Osteocyte (in vitro differentiated cells): ENCODE results near the gene CBLB. TPM values are rescaled to one million over a fixed set of nuclear protein-coding genes. Genes with fewer than 3 reads are reported as not detected.

ENCODE experiments used
- DNase-seq: peaks from one replicate; pipeline ENCODE4 v3.0.0; 2021; ENCODE audit warnings: mixed read lengths; ENCODE audit not compliant: unreplicated experiment; ENCODE audit errors: extremely low spot score
- H3K27ac Mint-ChIP-seq: one replicate; pipeline ENCODE4 v1.8.0; 2021; ENCODE audit warnings: mild to moderate bottlenecking, mixed read lengths; ENCODE audit not compliant: unreplicated experiment
- H3K27me3 Mint-ChIP-seq: one replicate; pipeline ENCODE4 v1.8.0; 2021; ENCODE audit warnings: mixed read lengths; ENCODE audit not compliant: unreplicated experiment
- H3K36me3 Mint-ChIP-seq: one replicate; pipeline ENCODE4 v1.8.0; 2021; ENCODE audit warnings: mixed read lengths; ENCODE audit not compliant: unreplicated experiment
- H3K4me1 Mint-ChIP-seq: one replicate; pipeline ENCODE4 v1.8.0; 2021; ENCODE audit warnings: mixed read lengths; ENCODE audit not compliant: unreplicated experiment
- H3K4me3 Mint-ChIP-seq: one replicate; pipeline ENCODE4 v1.8.0; 2021; ENCODE audit warnings: mild to moderate bottlenecking, moderate library complexity, mixed read lengths; ENCODE audit not compliant: unreplicated experiment
- H3K9me3 Mint-ChIP-seq: one replicate; pipeline ENCODE4 v1.8.0; 2021; ENCODE audit warnings: mixed read lengths; ENCODE audit not compliant: unreplicated experiment
- CTCF ChIP-seq: fragments of 200-600 bp; sonication (generic); IDR thresholded peaks from 2 replicates; pipeline ENCODE4 v1.5.0; 2021; ENCODE audit warnings: antibody characterized with exemption, mild to moderate bottlenecking, moderate library complexity
- total RNA-seq: library from RNA; stranded (reverse); gene quantifications from 2 replicates; pipeline ENCODE4 v1.2.1, GENCODE V29; 2021

Gene CBLB
- total RNA-seq, 1 donor from 2014 or later = 28.8 TPM

- H3K4me1 Mint-ChIP-seq = no peaks in the 10 kb centered on the region
- no peak overlapping the region for H3K4me3 Mint-ChIP-seq
Measured at GRCh38 chr3:105885256-105885655, 16.4 kb upstream of the CBLB start.

GRCh38 chr3:105883798-105884377, 15.1 kb upstream of the CBLB start:
- Mint-ChIP-seq H3K4me3 (no peak overlapping the region), H3K36me3 (no peaks in the 10 kb centered on the region), H3K27ac (no peak overlapping the region), H3K27me3 (no peaks in the 10 kb centered on the region), H3K9me3 (no peaks in the 10 kb centered on the region), H3K4me1 (no peaks in the 10 kb centered on the region)
- no peak for TF ChIP-seq CTCF
- no peak for DNase-seq

More at GRCh38 chr3:105885256-105885655, 16.4 kb upstream of the CBLB start:
- no peak for DNase-seq
- Mint-ChIP-seq H3K36me3 (no peaks in the 10 kb centered on the region), H3K27ac (no peak overlapping the region), H3K27me3 (no peaks in the 10 kb centered on the region), H3K9me3 (no peaks in the 10 kb centered on the region)
- TF ChIP-seq CTCF = no peak

- Mint-ChIP-seq H3K9me3 (no peaks in the 10 kb centered on the region), H3K27ac (no peak overlapping the region), H3K27me3 (no peaks in the 10 kb centered on the region), H3K36me3 (no peaks in the 10 kb centered on the region), H3K4me1 (peaks cover 14% of the 10 kb centered on the region), H3K4me3 (no peak overlapping the region)
- no peak for TF ChIP-seq CTCF
- DNase-seq = no peak
Measured at GRCh38 chr3:105880681-105881290, 12.0 kb upstream of the CBLB start.

- Mint-ChIP-seq H3K4me1 (peaks cover 14% of the 10 kb centered on the region), H3K9me3 (no peaks in the 10 kb centered on the region), H3K27ac (no peak overlapping the region), H3K27me3 (no peaks in the 10 kb centered on the region), H3K4me3 (no peak overlapping the region), H3K36me3 (no peaks in the 10 kb centered on the region)
- no peak for TF ChIP-seq CTCF
- DNase-seq = no peak
Measured at GRCh38 chr3:105878061-105878460, 9.2 kb upstream of the CBLB start.

- TF ChIP-seq CTCF = no peak
- Mint-ChIP-seq H3K4me3 (no peak overlapping the region), H3K36me3 (no peaks in the 10 kb centered on the region), H3K27me3 (no peaks in the 10 kb centered on the region), H3K27ac (no peak overlapping the region), H3K4me1 (peaks cover 14% of the 10 kb centered on the region), H3K9me3 (no peaks in the 10 kb centered on the region)
- DNase-seq = no peak
Measured at GRCh38 chr3:105877336-105877910, 8.6 kb upstream of the CBLB start.
